Measurements from ENCODE around the gene PPP2R2D.

PPP2R2D gene

GRCh38 chr10:131959841-131960240 is 59.0 kb downstream of the PPP2R2D start:
- TF ChIP-seq ZNF274 (IDR thresholded peaks at IDR 0.05; ENCODE audit: low read depth, low read length) (no peak), SUZ12 (IDR thresholded peaks at IDR 0.05; ENCODE audit: extremely low read depth, insufficient read depth, insufficient read length) (no peak), YY1 (IDR thresholded peaks at IDR 0.05; ENCODE audit: insufficient read depth, insufficient read length) (no peak)
- Histone ChIP-seq H3K4me1 (ENCODE audit: insufficient read depth, insufficient read length) (peaks cover 8% of the 10 kb centered on the region), H3K9me3 (ENCODE audit: insufficient read depth, low read length) (no peaks in the 10 kb centered on the region), H3K4me3 (ENCODE audit: insufficient read length, low read depth) (no peak overlapping the region), H3K9ac (ENCODE audit: insufficient read length, low read depth) (no peak overlapping the region), H3K36me3 (ENCODE audit: insufficient read depth, insufficient read length, low read length) (peaks cover 54% of the 10 kb centered on the region), H3K27me3 (ENCODE audit: insufficient read depth, insufficient read length) (no peaks in the 10 kb centered on the region)
- DNase-seq (ENCODE audit: low read depth, low spot score) = no peak

GRCh38 chr10:131960631-131961046 is 59.8 kb downstream of the PPP2R2D start:
- Histone ChIP-seq H3K27me3 (ENCODE audit: insufficient read depth, insufficient read length) (no peaks in the 10 kb centered on the region), H3K9me3 (ENCODE audit: insufficient read depth, low read length) (no peaks in the 10 kb centered on the region), H3K9ac (ENCODE audit: insufficient read length, low read depth) (no peak overlapping the region), H3K4me3 (ENCODE audit: insufficient read length, low read depth) (no peak overlapping the region), H3K4me1 (ENCODE audit: insufficient read depth, insufficient read length) (peaks cover 8% of the 10 kb centered on the region), H3K36me3 (ENCODE audit: insufficient read depth, insufficient read length, low read length) (peaks cover 48% of the 10 kb centered on the region)
- no peak for TF ChIP-seq YY1 (IDR thresholded peaks at IDR 0.05; ENCODE audit: insufficient read depth, insufficient read length)
- no peak for TF ChIP-seq ZNF274 (IDR thresholded peaks at IDR 0.05; ENCODE audit: low read depth, low read length)
- no peak for TF ChIP-seq SUZ12 (IDR thresholded peaks at IDR 0.05; ENCODE audit: extremely low read depth, insufficient read depth, insufficient read length)
- DNase-seq (ENCODE audit: low read depth, low spot score) = no peak

- Histone ChIP-seq H3K27me3 (ENCODE audit: insufficient read depth, insufficient read length) (no peaks in the 10 kb centered on the region), H3K9ac (ENCODE audit: insufficient read length, low read depth) (no peak overlapping the region), H3K36me3 (ENCODE audit: insufficient read depth, insufficient read length, low read length) (peaks cover 42% of the 10 kb centered on the region), H3K4me1 (ENCODE audit: insufficient read depth, insufficient read length) (peaks cover 8% of the 10 kb centered on the region), H3K4me3 (ENCODE audit: insufficient read length, low read depth) (no peak overlapping the region), H3K9me3 (ENCODE audit: insufficient read depth, low read length) (no peaks in the 10 kb centered on the region)
- no peak for DNase-seq (ENCODE audit: low read depth, low spot score)
- no peak for TF ChIP-seq YY1 (IDR thresholded peaks at IDR 0.05; ENCODE audit: insufficient read depth, insufficient read length)
- TF ChIP-seq ZNF274 (IDR thresholded peaks at IDR 0.05; ENCODE audit: low read depth, low read length) = no peak
- no peak for TF ChIP-seq SUZ12 (IDR thresholded peaks at IDR 0.05; ENCODE audit: extremely low read depth, insufficient read depth, insufficient read length)
Measured at GRCh38 chr10:131961047-131961776, 60.4 kb downstream of the PPP2R2D start.

GRCh38 chr10:131961777-131962662 is 61.2 kb downstream of the PPP2R2D start:
- H3K9ac ChIP-seq (ENCODE audit: insufficient read length, low read depth) = no peak overlapping the region
- peaks cover 8% of the 10 kb centered on the region for H3K4me1 ChIP-seq (ENCODE audit: insufficient read depth, insufficient read length)
- no peaks in the 10 kb centered on the region for H3K9me3 ChIP-seq (ENCODE audit: insufficient read depth, low read length)
- peaks cover 39% of the 10 kb centered on the region for H3K36me3 ChIP-seq (ENCODE audit: insufficient read depth, insufficient read length, low read length)
- TF ChIP-seq YY1 (IDR thresholded peaks at IDR 0.05; ENCODE audit: insufficient read depth, insufficient read length) = no peak
- TF ChIP-seq ZNF274 (IDR thresholded peaks at IDR 0.05; ENCODE audit: low read depth, low read length) = no peak
- TF ChIP-seq SUZ12 (IDR thresholded peaks at IDR 0.05; ENCODE audit: extremely low read depth, insufficient read depth, insufficient read length) = no peak
- no peak overlapping the region for H3K4me3 ChIP-seq (ENCODE audit: insufficient read length, low read depth)
- no peaks in the 10 kb centered on the region for H3K27me3 ChIP-seq (ENCODE audit: insufficient read depth, insufficient read length)
- no peak for DNase-seq (ENCODE audit: low read depth, low spot score)

- no peak for DNase-seq (ENCODE audit: low read depth, low spot score)
- H3K9ac ChIP-seq (ENCODE audit: insufficient read length, low read depth) = no peak overlapping the region
- H3K36me3 ChIP-seq (ENCODE audit: insufficient read depth, insufficient read length, low read length) = peaks cover 26% of the 10 kb centered on the region
- H3K4me3 ChIP-seq (ENCODE audit: insufficient read length, low read depth) = no peak overlapping the region
- TF ChIP-seq YY1 (IDR thresholded peaks at IDR 0.05; ENCODE audit: insufficient read depth, insufficient read length) (no peak), SUZ12 (IDR thresholded peaks at IDR 0.05; ENCODE audit: extremely low read depth, insufficient read depth, insufficient read length) (no peak), ZNF274 (IDR thresholded peaks at IDR 0.05; ENCODE audit: low read depth, low read length) (no peak)
- no peaks in the 10 kb centered on the region for H3K9me3 ChIP-seq (ENCODE audit: insufficient read depth, low read length)
- peaks cover 8% of the 10 kb centered on the region for H3K4me1 ChIP-seq (ENCODE audit: insufficient read depth, insufficient read length)
- no peaks in the 10 kb centered on the region for H3K27me3 ChIP-seq (ENCODE audit: insufficient read depth, insufficient read length)
Measured at GRCh38 chr10:131963350-131963749, 62.5 kb downstream of the PPP2R2D start.

GRCh38 chr10:131963811-131964210 is 63.0 kb downstream of the PPP2R2D start:
- Histone ChIP-seq H3K4me3 (ENCODE audit: insufficient read length, low read depth) (no peak overlapping the region), H3K36me3 (ENCODE audit: insufficient read depth, insufficient read length, low read length) (peaks cover 27% of the 10 kb centered on the region), H3K4me1 (ENCODE audit: insufficient read depth, insufficient read length) (peaks cover 8% of the 10 kb centered on the region), H3K9ac (ENCODE audit: insufficient read length, low read depth) (no peak overlapping the region), H3K9me3 (ENCODE audit: insufficient read depth, low read length) (no peaks in the 10 kb centered on the region), H3K27me3 (ENCODE audit: insufficient read depth, insufficient read length) (no peaks in the 10 kb centered on the region)
- TF ChIP-seq SUZ12 (IDR thresholded peaks at IDR 0.05; ENCODE audit: extremely low read depth, insufficient read depth, insufficient read length) (no peak), ZNF274 (IDR thresholded peaks at IDR 0.05; ENCODE audit: low read depth, low read length) (no peak), YY1 (IDR thresholded peaks at IDR 0.05; ENCODE audit: insufficient read depth, insufficient read length) (no peak)
- DNase-seq (ENCODE audit: low read depth, low spot score) = no peak

GRCh38 chr10:131964298-131964697 is 63.5 kb downstream of the PPP2R2D start:
- Histone ChIP-seq H3K4me1 (ENCODE audit: insufficient read depth, insufficient read length) (peaks cover 8% of the 10 kb centered on the region), H3K27me3 (ENCODE audit: insufficient read depth, insufficient read length) (no peaks in the 10 kb centered on the region), H3K36me3 (ENCODE audit: insufficient read depth, insufficient read length, low read length) (peaks cover 29% of the 10 kb centered on the region), H3K4me3 (ENCODE audit: insufficient read length, low read depth) (no peak overlapping the region), H3K9me3 (ENCODE audit: insufficient read depth, low read length) (no peaks in the 10 kb centered on the region), H3K9ac (ENCODE audit: insufficient read length, low read depth) (no peak overlapping the region)
- TF ChIP-seq YY1 (IDR thresholded peaks at IDR 0.05; ENCODE audit: insufficient read depth, insufficient read length) (no peak), SUZ12 (IDR thresholded peaks at IDR 0.05; ENCODE audit: extremely low read depth, insufficient read depth, insufficient read length) (no peak), ZNF274 (IDR thresholded peaks at IDR 0.05; ENCODE audit: low read depth, low read length) (no peak)
- DNase-seq (ENCODE audit: low read depth, low spot score) = no peak

Data from NT2/D1 (cell line).